ENCODE measurements around the gene MST1R. TPM values are rescaled to one million over a fixed set of nuclear protein-coding genes. Genes with fewer than 3 reads are reported as not detected.

The MST1R gene
- total RNA-seq, 5 donors from 2014 or later (not counting 1 experiment from before 2014, with no cell fraction given) = 0.59 to 1.6 (median 1.3) TPM

GRCh38 chr3:49868862-49869466, 34.7 kb downstream of the MST1R start:
- POLR2A ChIA-PET = interaction anchor here in 1 of 2 donors (0.5 kb wide), 1 partner anchor 95 kb away, joined by 3 read pairs; no protein-coding TSS in a partner anchor
- Mint-ChIP-seq H3K27me3 (peaks cover 21 to 38% of the 10 kb centered on the region in 2 donors), H3K36me3 (no peaks in the 10 kb centered on the region), H3K4me3 (peak overlapping the region; percentile 21 to 61 (median 28)), H3K4me1 (peaks cover 3 to 10% (median 6%) of the 10 kb centered on the region in 3 donors), H3K9me3 (no peaks in the 10 kb centered on the region), H3K27ac (no peak overlapping the region)
- CTCF ChIA-PET = no interaction called here
- peak in 3 of 4 experiments; percentile 14 to 24 (median 21) for ATAC-seq (replicated peaks in 1 of 4)
- H3K9me3 ChIP-seq = no peaks in the 10 kb centered on the region
- H3K27ac ChIP-seq (ENCODE audit: low read length) = no peak overlapping the region
- DNase-seq = no peak
- no peaks in the 10 kb centered on the region for H3K36me3 ChIP-seq (ENCODE audit: control insufficient read depth in 2 of 2, extremely low read depth in 1 of 2, insufficient read depth in 1 of 2, low read length in 1 of 2)
- peak overlapping the region; percentile 32 to 52 for H3K4me3 ChIP-seq (ENCODE audit: control insufficient read depth in 1 of 2, extremely low read depth in 1 of 2, low read length in 1 of 2)
- H3K27me3 ChIP-seq (replicated peaks in 1 of 2; ENCODE audit: control insufficient read depth in 2 of 2, extremely low read depth in 1 of 2, insufficient read depth in 2 of 2, low read length in 1 of 2) = peaks cover 9 to 76% of the 10 kb centered on the region in 2 experiments
- peaks cover 0 to 21% of the 10 kb centered on the region in 2 experiments for H3K4me1 ChIP-seq (ENCODE audit: control insufficient read depth in 1 of 2, extremely low read depth in 1 of 2, insufficient read depth in 2 of 2, low read length in 2 of 2)
- WGBS (ENCODE audit: insufficient coverage) = 7% methylated on average over 13 of the region's 23 CpGs

- WGBS (ENCODE audit: insufficient coverage) = 33% methylated on average over 2 of the region's 7 CpGs
- Histone ChIP-seq H3K36me3 (ENCODE audit: control insufficient read depth in 2 of 2, extremely low read depth in 1 of 2, insufficient read depth in 1 of 2, low read length in 1 of 2) (no peaks in the 10 kb centered on the region), H3K4me1 (ENCODE audit: control insufficient read depth in 1 of 2, extremely low read depth in 1 of 2, insufficient read depth in 2 of 2, low read length in 2 of 2) (peaks cover 0 to 18% of the 10 kb centered on the region in 2 experiments), H3K27me3 (replicated peaks in 1 of 2; ENCODE audit: control insufficient read depth in 2 of 2, extremely low read depth in 1 of 2, insufficient read depth in 2 of 2, low read length in 1 of 2) (peaks cover 9 to 80% of the 10 kb centered on the region in 2 experiments), H3K27ac (ENCODE audit: low read length) (no peak overlapping the region), H3K9me3 (no peaks in the 10 kb centered on the region), H3K4me3 (ENCODE audit: control insufficient read depth in 1 of 2, extremely low read depth in 1 of 2, low read length in 1 of 2) (no peak overlapping the region)
- Mint-ChIP-seq H3K36me3 (no peaks in the 10 kb centered on the region), H3K27me3 (peaks cover 25 to 40% of the 10 kb centered on the region in 2 donors), H3K4me1 (peaks cover 1 to 9% (median 6%) of the 10 kb centered on the region in 3 donors), H3K4me3 (peak overlapping the region in 1 of 3 donors; percentile 61), H3K9me3 (no peaks in the 10 kb centered on the region), H3K27ac (no peak overlapping the region)
- ChIA-PET POLR2A (no interaction called here), CTCF (interaction anchor here in 1 of 2 donors (0.6 kb wide), 1 partner anchor 1788 kb away, joined by 8 read pairs; no protein-coding TSS in a partner anchor)
- no peak for ATAC-seq (replicated peaks in 1 of 4)
- peak in 6 of 35 experiments; percentile 11 to 36 (median 16) for DNase-seq
Observed at GRCh38 chr3:49867871-49868321, 35.8 kb downstream of the MST1R start.

- WGBS (ENCODE audit: insufficient coverage) = 67% methylated on average over 1 of the region's 1 CpG
- ATAC-seq (replicated peaks in 1 of 4) = no peak
Observed at GRCh38 chr3:49867400-49867799, 36.3 kb downstream of the MST1R start.

GRCh38 chr3:49865198-49865784, 38.4 kb downstream of the MST1R start:
- ChIA-PET POLR2A (no interaction called here), CTCF (no interaction called here)
- H3K36me3 Mint-ChIP-seq = no peaks in the 10 kb centered on the region
- Histone ChIP-seq H3K27me3 (replicated peaks in 1 of 2; ENCODE audit: control insufficient read depth in 2 of 2, extremely low read depth in 1 of 2, insufficient read depth in 2 of 2, low read length in 1 of 2) (peaks cover 9 to 78% of the 10 kb centered on the region in 2 experiments), H3K36me3 (ENCODE audit: control insufficient read depth in 2 of 2, extremely low read depth in 1 of 2, insufficient read depth in 1 of 2, low read length in 1 of 2) (no peaks in the 10 kb centered on the region), H3K27ac (ENCODE audit: low read length) (no peak overlapping the region), H3K9me3 (no peaks in the 10 kb centered on the region), H3K4me1 (ENCODE audit: control insufficient read depth in 1 of 2, extremely low read depth in 1 of 2, insufficient read depth in 2 of 2, low read length in 2 of 2) (peaks cover 0 to 15% of the 10 kb centered on the region in 2 experiments), H3K4me3 (ENCODE audit: control insufficient read depth in 1 of 2, extremely low read depth in 1 of 2, low read length in 1 of 2) (no peak overlapping the region)
- no peak for DNase-seq
- H3K27ac Mint-ChIP-seq = no peak overlapping the region
- no peaks in the 10 kb centered on the region for H3K9me3 Mint-ChIP-seq
- no peak for ATAC-seq (replicated peaks in 1 of 4)
- H3K4me1 Mint-ChIP-seq = peaks cover 0 to 6% (median 2%) of the 10 kb centered on the region in 3 donors
- H3K27me3 Mint-ChIP-seq = peaks cover 20 to 38% of the 10 kb centered on the region in 2 donors
- no peak overlapping the region for H3K4me3 Mint-ChIP-seq
- 59% methylated on average over 3 of the region's 7 CpGs for WGBS (ENCODE audit: insufficient coverage)

More at GRCh38 chr3:49867400-49867799, 36.3 kb downstream of the MST1R start:
- no peak overlapping the region for H3K4me3 ChIP-seq (ENCODE audit: control insufficient read depth in 1 of 2, extremely low read depth in 1 of 2, low read length in 1 of 2)
- no peak overlapping the region for H3K27ac ChIP-seq (ENCODE audit: low read length)
- H3K27me3 ChIP-seq (replicated peaks in 1 of 2; ENCODE audit: control insufficient read depth in 2 of 2, extremely low read depth in 1 of 2, insufficient read depth in 2 of 2, low read length in 1 of 2) = peaks cover 9 to 80% of the 10 kb centered on the region in 2 experiments
- H3K9me3 ChIP-seq = no peaks in the 10 kb centered on the region
- peaks cover 26 to 40% of the 10 kb centered on the region in 2 donors for H3K27me3 Mint-ChIP-seq
- H3K4me1 ChIP-seq (ENCODE audit: control insufficient read depth in 1 of 2, extremely low read depth in 1 of 2, insufficient read depth in 2 of 2, low read length in 2 of 2) = peaks cover 0 to 15% of the 10 kb centered on the region in 2 experiments
- no peaks in the 10 kb centered on the region for H3K36me3 ChIP-seq (ENCODE audit: control insufficient read depth in 2 of 2, extremely low read depth in 1 of 2, insufficient read depth in 1 of 2, low read length in 1 of 2)
- ChIA-PET POLR2A (no interaction called here), CTCF (no interaction called here)
- H3K27ac Mint-ChIP-seq = no peak overlapping the region
- no peaks in the 10 kb centered on the region for H3K9me3 Mint-ChIP-seq
- no peak for DNase-seq
- no peak overlapping the region for H3K4me3 Mint-ChIP-seq
- H3K36me3 Mint-ChIP-seq = no peaks in the 10 kb centered on the region
- peaks cover 0 to 7% (median 6%) of the 10 kb centered on the region in 3 donors for H3K4me1 Mint-ChIP-seq

- no peak overlapping the region for H3K27ac Mint-ChIP-seq
- 73% methylated on average over 4 of the region's 5 CpGs for WGBS (ENCODE audit: insufficient coverage)
- no peaks in the 10 kb centered on the region for H3K9me3 Mint-ChIP-seq
- peaks cover 0 to 6% (median 0%) of the 10 kb centered on the region in 3 donors for H3K4me1 Mint-ChIP-seq
- H3K27me3 Mint-ChIP-seq = peaks cover 20 to 38% of the 10 kb centered on the region in 2 donors
- ChIA-PET POLR2A (no interaction called here), CTCF (no interaction called here)
- Histone ChIP-seq H3K36me3 (ENCODE audit: control insufficient read depth in 2 of 2, extremely low read depth in 1 of 2, insufficient read depth in 1 of 2, low read length in 1 of 2) (no peaks in the 10 kb centered on the region), H3K27me3 (replicated peaks in 1 of 2; ENCODE audit: control insufficient read depth in 2 of 2, extremely low read depth in 1 of 2, insufficient read depth in 2 of 2, low read length in 1 of 2) (peaks cover 6 to 72% of the 10 kb centered on the region in 2 experiments), H3K4me1 (ENCODE audit: control insufficient read depth in 1 of 2, extremely low read depth in 1 of 2, insufficient read depth in 2 of 2, low read length in 2 of 2) (peaks cover 0 to 10% of the 10 kb centered on the region in 2 experiments), H3K27ac (ENCODE audit: low read length) (no peak overlapping the region), H3K9me3 (no peaks in the 10 kb centered on the region), H3K4me3 (ENCODE audit: control insufficient read depth in 1 of 2, extremely low read depth in 1 of 2, low read length in 1 of 2) (no peak overlapping the region)
- H3K36me3 Mint-ChIP-seq = no peaks in the 10 kb centered on the region
- H3K4me3 Mint-ChIP-seq = no peak overlapping the region
- DNase-seq = no peak
- no peak for ATAC-seq (replicated peaks in 1 of 4)
Observed at GRCh38 chr3:49864505-49864904, 39.2 kb downstream of the MST1R start.

- no peaks in the 10 kb centered on the region for H3K9me3 ChIP-seq
- Mint-ChIP-seq H3K36me3 (no peaks in the 10 kb centered on the region), H3K4me3 (no peak overlapping the region), H3K9me3 (no peaks in the 10 kb centered on the region), H3K27ac (no peak overlapping the region), H3K27me3 (peaks cover 5 to 11% of the 10 kb centered on the region in 2 donors), H3K4me1 (peaks cover 10 to 16% (median 14%) of the 10 kb centered on the region in 3 donors)
- DNase-seq (no peak), ATAC-seq (replicated peaks in 1 of 4) (no peak)
- ChIA-PET POLR2A (no interaction called here), CTCF (no interaction called here)
- H3K27ac ChIP-seq (ENCODE audit: low read length) = no peak overlapping the region
- peaks cover 9 to 15% of the 10 kb centered on the region in 2 experiments for H3K4me1 ChIP-seq (ENCODE audit: control insufficient read depth in 1 of 2, extremely low read depth in 1 of 2, insufficient read depth in 2 of 2, low read length in 2 of 2)
- no peak overlapping the region for H3K4me3 ChIP-seq (ENCODE audit: control insufficient read depth in 1 of 2, extremely low read depth in 1 of 2, low read length in 1 of 2)
- WGBS (ENCODE audit: insufficient coverage) = 84% methylated on average over 5 of the region's 12 CpGs
- H3K36me3 ChIP-seq (ENCODE audit: control insufficient read depth in 2 of 2, extremely low read depth in 1 of 2, insufficient read depth in 1 of 2, low read length in 1 of 2) = no peaks in the 10 kb centered on the region
- H3K27me3 ChIP-seq (replicated peaks in 1 of 2; ENCODE audit: control insufficient read depth in 2 of 2, extremely low read depth in 1 of 2, insufficient read depth in 2 of 2, low read length in 1 of 2) = peaks cover 4 to 25% of the 10 kb centered on the region in 2 experiments
Observed at GRCh38 chr3:49859576-49860305, 43.9 kb downstream of the MST1R start.

Data from T-cell (primary cell).